ENCODE results near the gene MAPK1IP1L. TPM values are rescaled to one million over a fixed set of nuclear protein-coding genes. Genes with fewer than 3 reads are reported as not detected.

The MAPK1IP1L gene
- total RNA-seq, 1 donor, result 96.1 TPM

Other genes starting within 250 kb of the MAPK1IP1L start
- 43.8 TPM for gene GCH1, start 148.8 kb upstream of the MAPK1IP1L start, total RNA-seq
- 2.1 TPM for gene WDHD1, start 24.5 kb upstream of the MAPK1IP1L start, total RNA-seq
- gene SOCS4, start 24.4 kb upstream of the MAPK1IP1L start, total RNA-seq, result 14.7 TPM
- 126 TPM for gene LGALS3, start 77.6 kb downstream of the MAPK1IP1L start, total RNA-seq
- 0.84 TPM for gene DLGAP5, start 139.9 kb downstream of the MAPK1IP1L start, total RNA-seq
- 41.3 TPM for gene FBXO34, start 219.8 kb downstream of the MAPK1IP1L start, total RNA-seq

Measured in mononuclear cell (primary cell).